ENCODE data around the gene ARL16. TPM values are rescaled to one million over a fixed set of nuclear protein-coding genes. Genes with fewer than 3 reads are reported as not detected.

Gene ARL16
- total RNA-seq, 5 donors from 2014 or later (not counting 1 experiment from before 2014, with no cell fraction given) = 30.9 to 51.0 (median 39.3) TPM

- CTCF ChIA-PET = no interaction called here
- WGBS (ENCODE audit: insufficient coverage) = 94% methylated on average over 13 of the region's 17 CpGs
- no peak for ATAC-seq (replicated peaks in 1 of 4)
Observed at GRCh38 chr17:81690549-81690948, 7.0 kb upstream of the ARL16 start.

GRCh38 chr17:81690066-81690465 is 6.5 kb upstream of the ARL16 start:
- Histone ChIP-seq H3K4me3 (ENCODE audit: control insufficient read depth in 1 of 2, extremely low read depth in 1 of 2, low read length in 1 of 2) (no peak overlapping the region), H3K27ac (ENCODE audit: low read length) (no peak overlapping the region), H3K9me3 (no peaks in the 10 kb centered on the region), H3K4me1 (ENCODE audit: control insufficient read depth in 1 of 2, extremely low read depth in 1 of 2, insufficient read depth in 2 of 2, low read length in 2 of 2) (peaks cover 3 to 31% of the 10 kb centered on the region in 2 experiments), H3K27me3 (replicated peaks in 1 of 2; ENCODE audit: control insufficient read depth in 2 of 2, extremely low read depth in 1 of 2, insufficient read depth in 2 of 2, low read length in 1 of 2) (no peaks in the 10 kb centered on the region), H3K36me3 (ENCODE audit: control insufficient read depth in 2 of 2, extremely low read depth in 1 of 2, insufficient read depth in 1 of 2, low read length in 1 of 2) (peaks cover 48 to 87% of the 10 kb centered on the region in 2 donors)
- Mint-ChIP-seq H3K27me3 (no peaks in the 10 kb centered on the region), H3K4me3 (no peak overlapping the region), H3K36me3 (peaks cover 33% of the 10 kb centered on the region), H3K27ac (no peak overlapping the region), H3K9me3 (no peaks in the 10 kb centered on the region), H3K4me1 (peaks cover 13 to 25% (median 23%) of the 10 kb centered on the region in 3 donors)
- WGBS (ENCODE audit: insufficient coverage) = 90% methylated on average over 17 of the region's 18 CpGs
- ChIA-PET POLR2A (no interaction called here), CTCF (no interaction called here)
- ATAC-seq (replicated peaks in 1 of 4) = no peak
- DNase-seq = no peak

More at GRCh38 chr17:81690549-81690948, 7.0 kb upstream of the ARL16 start:
- H3K9me3 Mint-ChIP-seq = no peaks in the 10 kb centered on the region
- H3K27ac Mint-ChIP-seq = no peak overlapping the region
- Histone ChIP-seq H3K4me1 (ENCODE audit: control insufficient read depth in 1 of 2, extremely low read depth in 1 of 2, insufficient read depth in 2 of 2, low read length in 2 of 2) (peaks cover 0 to 27% of the 10 kb centered on the region in 2 experiments), H3K4me3 (ENCODE audit: control insufficient read depth in 1 of 2, extremely low read depth in 1 of 2, low read length in 1 of 2) (no peak overlapping the region), H3K9me3 (no peaks in the 10 kb centered on the region), H3K27me3 (replicated peaks in 1 of 2; ENCODE audit: control insufficient read depth in 2 of 2, extremely low read depth in 1 of 2, insufficient read depth in 2 of 2, low read length in 1 of 2) (no peaks in the 10 kb centered on the region), H3K36me3 (ENCODE audit: control insufficient read depth in 2 of 2, extremely low read depth in 1 of 2, insufficient read depth in 1 of 2, low read length in 1 of 2) (peaks cover 53 to 91% of the 10 kb centered on the region in 2 donors), H3K27ac (ENCODE audit: low read length) (no peak overlapping the region)
- H3K4me3 Mint-ChIP-seq = no peak overlapping the region
- H3K27me3 Mint-ChIP-seq = no peaks in the 10 kb centered on the region
- POLR2A ChIA-PET = no interaction called here
- peaks cover 33% of the 10 kb centered on the region for H3K36me3 Mint-ChIP-seq
- DNase-seq = no peak
- peaks cover 9 to 20% (median 18%) of the 10 kb centered on the region in 3 donors for H3K4me1 Mint-ChIP-seq

GRCh38 chr17:81688616-81689015 is 5.0 kb upstream of the ARL16 start:
- Histone ChIP-seq H3K27me3 (replicated peaks in 1 of 2; ENCODE audit: control insufficient read depth in 2 of 2, extremely low read depth in 1 of 2, insufficient read depth in 2 of 2, low read length in 1 of 2) (no peaks in the 10 kb centered on the region), H3K27ac (ENCODE audit: low read length) (no peak overlapping the region), H3K4me3 (ENCODE audit: control insufficient read depth in 1 of 2, extremely low read depth in 1 of 2, low read length in 1 of 2) (no peak overlapping the region), H3K4me1 (ENCODE audit: control insufficient read depth in 1 of 2, extremely low read depth in 1 of 2, insufficient read depth in 2 of 2, low read length in 2 of 2) (peaks cover 9 to 41% of the 10 kb centered on the region in 2 experiments), H3K9me3 (no peaks in the 10 kb centered on the region), H3K36me3 (ENCODE audit: control insufficient read depth in 2 of 2, extremely low read depth in 1 of 2, insufficient read depth in 1 of 2, low read length in 1 of 2) (peaks cover 40 to 72% of the 10 kb centered on the region in 2 donors)
- ATAC-seq (replicated peaks in 1 of 4) = no peak
- H3K4me3 Mint-ChIP-seq = no peak overlapping the region
- ChIA-PET POLR2A (no interaction called here), CTCF (no interaction called here)
- DNase-seq = no peak
- H3K36me3 Mint-ChIP-seq = peaks cover 35% of the 10 kb centered on the region
- peak overlapping the region in 1 of 2 donors; percentile 5 for H3K27ac Mint-ChIP-seq
- H3K4me1 Mint-ChIP-seq = peaks cover 23 to 35% (median 31%) of the 10 kb centered on the region in 3 donors
- WGBS (ENCODE audit: insufficient coverage) = 94% methylated on average over 9 of the region's 14 CpGs
- no peaks in the 10 kb centered on the region for H3K27me3 Mint-ChIP-seq
- no peaks in the 10 kb centered on the region for H3K9me3 Mint-ChIP-seq

- ChIA-PET POLR2A (no interaction called here), CTCF (no interaction called here)
Observed at GRCh38 chr17:81687770-81688541, 4.4 kb upstream of the ARL16 start.

GRCh38 chr17:81686614-81687013 is 3.0 kb upstream of the ARL16 start:
- over 99% methylated on average over 19 of the region's 20 CpGs for whole genome bisulfite sequencing (ENCODE audit: insufficient coverage)
- no peak for DNase-seq

More at GRCh38 chr17:81687770-81688541, 4.4 kb upstream of the ARL16 start:
- H3K4me1 Mint-ChIP-seq = peaks cover 26 to 38% (median 34%) of the 10 kb centered on the region in 3 donors
- H3K27ac Mint-ChIP-seq = no peak overlapping the region
- Histone ChIP-seq H3K4me1 (ENCODE audit: control insufficient read depth in 1 of 2, extremely low read depth in 1 of 2, insufficient read depth in 2 of 2, low read length in 2 of 2) (peaks cover 9 to 44% of the 10 kb centered on the region in 2 experiments), H3K36me3 (ENCODE audit: control insufficient read depth in 2 of 2, extremely low read depth in 1 of 2, insufficient read depth in 1 of 2, low read length in 1 of 2) (peaks cover 34 to 65% of the 10 kb centered on the region in 2 donors), H3K27me3 (replicated peaks in 1 of 2; ENCODE audit: control insufficient read depth in 2 of 2, extremely low read depth in 1 of 2, insufficient read depth in 2 of 2, low read length in 1 of 2) (no peaks in the 10 kb centered on the region), H3K27ac (ENCODE audit: low read length) (no peak overlapping the region), H3K9me3 (no peaks in the 10 kb centered on the region), H3K4me3 (ENCODE audit: control insufficient read depth in 1 of 2, extremely low read depth in 1 of 2, low read length in 1 of 2) (no peak overlapping the region)
- no peak for ATAC-seq (replicated peaks in 1 of 4)
- WGBS (ENCODE audit: insufficient coverage) = 93% methylated on average over 35 of the region's 41 CpGs
- no peak overlapping the region for H3K4me3 Mint-ChIP-seq
- H3K36me3 Mint-ChIP-seq = peaks cover 35% of the 10 kb centered on the region
- H3K9me3 Mint-ChIP-seq = no peaks in the 10 kb centered on the region
- DNase-seq = no peak
- H3K27me3 Mint-ChIP-seq = no peaks in the 10 kb centered on the region

GRCh38 chr17:81685108-81685507 is 1.5 kb upstream of the ARL16 start:
- Mint-ChIP-seq H3K9me3 (no peaks in the 10 kb centered on the region), H3K27ac (peak overlapping the region; percentile 66 to 78), H3K4me3 (peak overlapping the region; percentile 78 to 92 (median 82)), H3K36me3 (peaks cover 30% of the 10 kb centered on the region), H3K27me3 (no peaks in the 10 kb centered on the region), H3K4me1 (peaks cover 39 to 46% (median 44%) of the 10 kb centered on the region in 3 donors)
- Histone ChIP-seq H3K4me3 (ENCODE audit: control insufficient read depth in 1 of 2, extremely low read depth in 1 of 2, low read length in 1 of 2) (peak overlapping the region; percentile 88 to 97), H3K9me3 (no peaks in the 10 kb centered on the region), H3K27me3 (replicated peaks in 1 of 2; ENCODE audit: control insufficient read depth in 2 of 2, extremely low read depth in 1 of 2, insufficient read depth in 2 of 2, low read length in 1 of 2) (no peaks in the 10 kb centered on the region), H3K4me1 (ENCODE audit: control insufficient read depth in 1 of 2, extremely low read depth in 1 of 2, insufficient read depth in 2 of 2, low read length in 2 of 2) (peaks cover 9 to 53% of the 10 kb centered on the region in 2 experiments), H3K27ac (ENCODE audit: low read length) (peak overlapping the region; percentile 14), H3K36me3 (ENCODE audit: control insufficient read depth in 2 of 2, extremely low read depth in 1 of 2, insufficient read depth in 1 of 2, low read length in 1 of 2) (peaks cover 13 to 40% of the 10 kb centered on the region in 2 donors)
- ChIA-PET CTCF (no interaction called here), POLR2A (interaction anchor here in 1 of 2 donors (0.7 kb wide), 1 partner anchor 8 kb away, joined by 3 read pairs; no protein-coding TSS in a partner anchor)
- DNase-seq (no peak), ATAC-seq (replicated peaks in 1 of 4) (no peak)
- WGBS (ENCODE audit: insufficient coverage) = 51% methylated on average over 11 of the region's 12 CpGs

More at GRCh38 chr17:81686614-81687013, 3.0 kb upstream of the ARL16 start:
- ChIA-PET CTCF (no interaction called here), POLR2A (no interaction called here)
- Histone ChIP-seq H3K27me3 (replicated peaks in 1 of 2; ENCODE audit: control insufficient read depth in 2 of 2, extremely low read depth in 1 of 2, insufficient read depth in 2 of 2, low read length in 1 of 2) (no peaks in the 10 kb centered on the region), H3K4me3 (ENCODE audit: control insufficient read depth in 1 of 2, extremely low read depth in 1 of 2, low read length in 1 of 2) (no peak overlapping the region), H3K9me3 (no peaks in the 10 kb centered on the region), H3K4me1 (ENCODE audit: control insufficient read depth in 1 of 2, extremely low read depth in 1 of 2, insufficient read depth in 2 of 2, low read length in 2 of 2) (peaks cover 9 to 53% of the 10 kb centered on the region in 2 experiments), H3K36me3 (ENCODE audit: control insufficient read depth in 2 of 2, extremely low read depth in 1 of 2, insufficient read depth in 1 of 2, low read length in 1 of 2) (peaks cover 27 to 53% of the 10 kb centered on the region in 2 donors), H3K27ac (ENCODE audit: low read length) (no peak overlapping the region)
- no peak overlapping the region for H3K4me3 Mint-ChIP-seq
- H3K36me3 Mint-ChIP-seq = peaks cover 30% of the 10 kb centered on the region
- no peak for ATAC-seq (replicated peaks in 1 of 4)
- no peak overlapping the region for H3K27ac Mint-ChIP-seq
- H3K27me3 Mint-ChIP-seq = no peaks in the 10 kb centered on the region
- peaks cover 37 to 45% (median 41%) of the 10 kb centered on the region in 3 donors for H3K4me1 Mint-ChIP-seq
- H3K9me3 Mint-ChIP-seq = no peaks in the 10 kb centered on the region
